ENCODE data around the gene ABL1.
"Not testable (repeated sequence)": the region's sequence is repeated elsewhere in the genome, so short reads cannot be mapped to it uniquely, and the experiment has no call there.

The ABL1 gene

GRCh38 chr9:130834371-130835336, at the start of gene ABL1:
Gene ABL1 (plus strand): TSS chr9:130835254. CDS start chr9:130835447, 193 bp downstream.
- H3K4me3 ChIP-seq (ENCODE audit: low read depth in 1 of 2, low read length in 2 of 2): peak within 1 kb of the TSS; percentile 76 to 85
- peak within 1 kb of the TSS; percentile 96 for H3K27ac ChIP-seq (ENCODE audit: low read depth, low read length)
- no peaks in the 10 kb centered on the region for H3K9me3 ChIP-seq (ENCODE audit: low read length)
- no peaks in the 10 kb centered on the region for H3K36me3 ChIP-seq (ENCODE audit: insufficient read depth, low read length)
- H3K27me3 ChIP-seq (ENCODE audit: control insufficient read depth in 1 of 2, insufficient read depth in 2 of 2, low read length in 2 of 2): no peaks in the 10 kb centered on the region
- H3K4me1 ChIP-seq (ENCODE audit: insufficient read depth, low read length): peaks cover 48% of the 10 kb centered on the region
- peak within 1 kb of the TSS; percentile 85 for H3K9ac ChIP-seq (ENCODE audit: low read length)

- Histone ChIP-seq H3K27ac (ENCODE audit: low read depth, low read length) (no peak overlapping the region), H3K9me3 (ENCODE audit: low read length) (no peaks in the 10 kb centered on the region), H3K27me3 (ENCODE audit: control insufficient read depth in 1 of 2, insufficient read depth in 2 of 2, low read length in 2 of 2) (no peaks in the 10 kb centered on the region), H3K9ac (ENCODE audit: low read length) (no peak overlapping the region), H3K4me3 (ENCODE audit: low read depth in 1 of 2, low read length in 2 of 2) (no peak overlapping the region), H3K36me3 (ENCODE audit: insufficient read depth, low read length) (no peaks in the 10 kb centered on the region), H3K4me1 (ENCODE audit: insufficient read depth, low read length) (peaks cover 46% of the 10 kb centered on the region)
Observed at GRCh38 chr9:130785940-130786508, 49.0 kb upstream of the ABL1 start.

GRCh38 chr9:130786526-130786925, 48.5 kb upstream of the ABL1 start:
- no peaks in the 10 kb centered on the region for H3K36me3 ChIP-seq (ENCODE audit: insufficient read depth, low read length)
- H3K4me1 ChIP-seq (ENCODE audit: insufficient read depth, low read length): peaks cover 41% of the 10 kb centered on the region
- no peaks in the 10 kb centered on the region for H3K27me3 ChIP-seq (ENCODE audit: control insufficient read depth in 1 of 2, insufficient read depth in 2 of 2, low read length in 2 of 2)
- H3K27ac ChIP-seq (ENCODE audit: low read depth, low read length): no peak overlapping the region
- no peak overlapping the region for H3K9ac ChIP-seq (ENCODE audit: low read length)
- no peaks in the 10 kb centered on the region for H3K9me3 ChIP-seq (ENCODE audit: low read length)
- H3K4me3 ChIP-seq (ENCODE audit: low read depth in 1 of 2, low read length in 2 of 2): no peak overlapping the region

GRCh38 chr9:130789747-130790672, 45.0 kb upstream of the ABL1 start:
- H3K4me1 ChIP-seq (ENCODE audit: insufficient read depth, low read length): peaks cover 24% of the 10 kb centered on the region

GRCh38 chr9:130791303-130791894, 43.7 kb upstream of the ABL1 start:
- peaks cover 22% of the 10 kb centered on the region for H3K4me1 ChIP-seq (ENCODE audit: insufficient read depth, low read length)
- H3K36me3 ChIP-seq (ENCODE audit: insufficient read depth, low read length): no peaks in the 10 kb centered on the region
- no peak overlapping the region for H3K4me3 ChIP-seq (ENCODE audit: low read depth in 1 of 2, low read length in 2 of 2)
- H3K9ac ChIP-seq (ENCODE audit: low read length): no peak overlapping the region
- H3K9me3 ChIP-seq (ENCODE audit: low read length): no peaks in the 10 kb centered on the region
- H3K27ac ChIP-seq (ENCODE audit: low read depth, low read length): no peak overlapping the region
- H3K27me3 ChIP-seq (ENCODE audit: control insufficient read depth in 1 of 2, insufficient read depth in 2 of 2, low read length in 2 of 2): no peaks in the 10 kb centered on the region

More at GRCh38 chr9:130789747-130790672, 45.0 kb upstream of the ABL1 start:
- Histone ChIP-seq H3K9me3 (ENCODE audit: low read length) (no peaks in the 10 kb centered on the region), H3K36me3 (ENCODE audit: insufficient read depth, low read length) (no peaks in the 10 kb centered on the region), H3K4me3 (ENCODE audit: low read depth in 1 of 2, low read length in 2 of 2) (no peak overlapping the region), H3K27me3 (ENCODE audit: control insufficient read depth in 1 of 2, insufficient read depth in 2 of 2, low read length in 2 of 2) (no peaks in the 10 kb centered on the region), H3K27ac (ENCODE audit: low read depth, low read length) (no peak overlapping the region), H3K9ac (ENCODE audit: low read length) (no peak overlapping the region)

- no peaks in the 10 kb centered on the region for H3K9me3 ChIP-seq (ENCODE audit: low read length)
- H3K4me1 ChIP-seq (ENCODE audit: insufficient read depth, low read length): peaks cover 16% of the 10 kb centered on the region
- no peak overlapping the region for H3K27ac ChIP-seq (ENCODE audit: low read depth, low read length)
- H3K36me3 ChIP-seq (ENCODE audit: insufficient read depth, low read length): no peaks in the 10 kb centered on the region
- H3K4me3 ChIP-seq (ENCODE audit: low read depth in 1 of 2, low read length in 2 of 2): no peak overlapping the region
- H3K9ac ChIP-seq (ENCODE audit: low read length): no peak overlapping the region
- H3K27me3 ChIP-seq (ENCODE audit: control insufficient read depth in 1 of 2, insufficient read depth in 2 of 2, low read length in 2 of 2): no peaks in the 10 kb centered on the region
Observed at GRCh38 chr9:130793589-130793988, 41.5 kb upstream of the ABL1 start.

- not testable (repeated sequence) for H3K27ac ChIP-seq (ENCODE audit: low read depth, low read length); H3K9ac ChIP-seq (ENCODE audit: low read length); H3K36me3 ChIP-seq (ENCODE audit: insufficient read depth, low read length); H3K4me3 ChIP-seq (ENCODE audit: low read depth in 1 of 2, low read length in 2 of 2); H3K27me3 ChIP-seq (ENCODE audit: control insufficient read depth in 1 of 2, insufficient read depth in 2 of 2, low read length in 2 of 2); H3K9me3 ChIP-seq (ENCODE audit: low read length)
- peaks cover 16% of the 10 kb centered on the region for H3K4me1 ChIP-seq (ENCODE audit: insufficient read depth, low read length)
Observed at GRCh38 chr9:130794021-130794420, 41.0 kb upstream of the ABL1 start.

GRCh38 chr9:130794423-130794822, 40.6 kb upstream of the ABL1 start:
- not testable (repeated sequence) for H3K9me3 ChIP-seq (ENCODE audit: low read length); H3K9ac ChIP-seq (ENCODE audit: low read length); H3K4me3 ChIP-seq (ENCODE audit: low read depth in 1 of 2, low read length in 2 of 2); H3K27me3 ChIP-seq (ENCODE audit: control insufficient read depth in 1 of 2, insufficient read depth in 2 of 2, low read length in 2 of 2); H3K36me3 ChIP-seq (ENCODE audit: insufficient read depth, low read length)
- Histone ChIP-seq H3K27ac (ENCODE audit: low read depth, low read length) (peak overlapping the region; percentile 69), H3K4me1 (ENCODE audit: insufficient read depth, low read length) (peaks cover 16% of the 10 kb centered on the region)

- H3K9me3 ChIP-seq (ENCODE audit: low read length): no peaks in the 10 kb centered on the region
- no peaks in the 10 kb centered on the region for H3K27me3 ChIP-seq (ENCODE audit: control insufficient read depth in 1 of 2, insufficient read depth in 2 of 2, low read length in 2 of 2)
- H3K36me3 ChIP-seq (ENCODE audit: insufficient read depth, low read length): no peaks in the 10 kb centered on the region
- peaks cover 16% of the 10 kb centered on the region for H3K4me1 ChIP-seq (ENCODE audit: insufficient read depth, low read length)
- H3K27ac ChIP-seq (ENCODE audit: low read depth, low read length): peak overlapping the region; percentile 69
- H3K4me3 ChIP-seq (ENCODE audit: low read depth in 1 of 2, low read length in 2 of 2): no peak overlapping the region
- no peak overlapping the region for H3K9ac ChIP-seq (ENCODE audit: low read length)
Observed at GRCh38 chr9:130794923-130795495, 40.0 kb upstream of the ABL1 start.

GRCh38 chr9:130803116-130803515, 31.9 kb upstream of the ABL1 start:
- H3K9ac ChIP-seq (ENCODE audit: low read length); H3K4me3 ChIP-seq (ENCODE audit: low read depth in 1 of 2, low read length in 2 of 2); H3K9me3 ChIP-seq (ENCODE audit: low read length); H3K27ac ChIP-seq (ENCODE audit: low read depth, low read length); H3K4me1 ChIP-seq (ENCODE audit: insufficient read depth, low read length); H3K27me3 ChIP-seq (ENCODE audit: control insufficient read depth in 1 of 2, insufficient read depth in 2 of 2, low read length in 2 of 2); H3K36me3 ChIP-seq (ENCODE audit: insufficient read depth, low read length): not testable (repeated sequence)

Data from muscle layer of colon (tissue), 2 donors.